Stomach smooth muscle (tissue), 2 donors: Measurements from ENCODE around the gene BST1.

Experiments
- H3K27ac ChIP-seq: one replicate; pipeline ENCODE4 v1.7.0; 2013; ENCODE audit warnings: mild to moderate bottlenecking, low read length, inconsistent platforms
- H3K27me3 ChIP-seq, 2 donors: one replicate each; pipeline ENCODE4 v1.7.0; 2013; ENCODE audit warnings: low read length in 2 of 2; ENCODE audit not compliant: insufficient read depth in 2 of 2, control insufficient read depth in 1 of 2
- H3K36me3 ChIP-seq, 2 donors: one replicate each; pipeline ENCODE4 v1.7.0; 2013; ENCODE audit warnings: low read length in 2 of 2; ENCODE audit not compliant: control insufficient read depth in 2 of 2, insufficient read depth in 2 of 2
- H3K4me1 ChIP-seq: one replicate; pipeline ENCODE4 v1.7.0; 2013; ENCODE audit warnings: low read length; ENCODE audit not compliant: control insufficient read depth, insufficient read depth
- H3K4me3 ChIP-seq, 2 donors: one replicate each; pipeline ENCODE4 v1.7.0; 2013; ENCODE audit warnings: low read length in 2 of 2
- H3K9ac ChIP-seq, 2 donors: one replicate each; pipeline ENCODE4 v1.7.0; 2013; ENCODE audit warnings: low read length in 2 of 2, mild to moderate bottlenecking in 1 of 2
- H3K9me3 ChIP-seq, 2 donors: one replicate each; pipeline ENCODE4 v1.7.0; 2013; ENCODE audit warnings: low read length in 2 of 2; ENCODE audit not compliant: control insufficient read depth in 2 of 2
- donor health status: healthy.
- donor health status: Pancreatic carcinoma.

Gene BST1

GRCh38 chr4:15744016-15744545, 41.2 kb downstream of the BST1 start:
- H3K36me3 ChIP-seq, result no peaks in the 10 kb centered on the region
- no peak overlapping the region for H3K4me3 ChIP-seq
- H3K27ac ChIP-seq, result no peak overlapping the region
- no peaks in the 10 kb centered on the region for H3K27me3 ChIP-seq
- H3K9me3 ChIP-seq, result peaks cover 0 to 4% of the 10 kb centered on the region in 2 donors
- H3K9ac ChIP-seq, result no peak overlapping the region
- no peaks in the 10 kb centered on the region for H3K4me1 ChIP-seq

GRCh38 chr4:15746110-15746509, 43.2 kb downstream of the BST1 start:
- Histone ChIP-seq H3K4me3 (no peak overlapping the region), H3K36me3 (no peaks in the 10 kb centered on the region), H3K27me3 (no peaks in the 10 kb centered on the region), H3K27ac (no peak overlapping the region), H3K9ac (no peak overlapping the region), H3K9me3 (peaks cover 0 to 4% of the 10 kb centered on the region in 2 donors), H3K4me1 (no peaks in the 10 kb centered on the region)

- Histone ChIP-seq H3K27ac (no peak overlapping the region), H3K4me3 (no peak overlapping the region), H3K36me3 (no peaks in the 10 kb centered on the region), H3K9me3 (no peaks in the 10 kb centered on the region), H3K4me1 (no peaks in the 10 kb centered on the region), H3K9ac (no peak overlapping the region), H3K27me3 (no peaks in the 10 kb centered on the region)
These were observed 46.1 kb downstream of the BST1 start for GRCh38 chr4:15749001-15749400.

- Histone ChIP-seq H3K9ac (no peak overlapping the region), H3K36me3 (no peaks in the 10 kb centered on the region), H3K27me3 (no peaks in the 10 kb centered on the region)
These were observed 48.3 kb downstream of the BST1 start for GRCh38 chr4:15751153-15751552.

GRCh38 chr4:15753081-15753480, 50.2 kb downstream of the BST1 start:
- H3K4me1 ChIP-seq, result no peaks in the 10 kb centered on the region
- no peaks in the 10 kb centered on the region for H3K27me3 ChIP-seq
- H3K9ac ChIP-seq, result no peak overlapping the region
- no peak overlapping the region for H3K4me3 ChIP-seq
- no peak overlapping the region for H3K27ac ChIP-seq
- no peaks in the 10 kb centered on the region for H3K36me3 ChIP-seq
- H3K9me3 ChIP-seq, result no peaks in the 10 kb centered on the region

More at GRCh38 chr4:15751153-15751552, 48.3 kb downstream of the BST1 start:
- Histone ChIP-seq H3K9me3 (no peaks in the 10 kb centered on the region), H3K4me1 (no peaks in the 10 kb centered on the region), H3K27ac (no peak overlapping the region), H3K4me3 (no peak overlapping the region)

GRCh38 chr4:15753786-15754185, 50.9 kb downstream of the BST1 start:
- H3K9ac ChIP-seq, result no peak overlapping the region
- no peaks in the 10 kb centered on the region for H3K4me1 ChIP-seq
- H3K36me3 ChIP-seq, result no peaks in the 10 kb centered on the region
- H3K9me3 ChIP-seq, result no peaks in the 10 kb centered on the region
- H3K27ac ChIP-seq, result no peak overlapping the region
- no peak overlapping the region for H3K4me3 ChIP-seq
- no peaks in the 10 kb centered on the region for H3K27me3 ChIP-seq

GRCh38 chr4:15754323-15754722, 51.5 kb downstream of the BST1 start:
- H3K27ac ChIP-seq, result no peak overlapping the region
- no peak overlapping the region for H3K9ac ChIP-seq
- H3K4me1 ChIP-seq, result no peaks in the 10 kb centered on the region
- no peaks in the 10 kb centered on the region for H3K27me3 ChIP-seq
- no peak overlapping the region for H3K4me3 ChIP-seq
- H3K36me3 ChIP-seq, result no peaks in the 10 kb centered on the region
- no peaks in the 10 kb centered on the region for H3K9me3 ChIP-seq

GRCh38 chr4:15755321-15756155, 52.7 kb downstream of the BST1 start:
- Histone ChIP-seq H3K36me3 (no peaks in the 10 kb centered on the region), H3K9me3 (no peaks in the 10 kb centered on the region), H3K9ac (no peak overlapping the region), H3K4me1 (no peaks in the 10 kb centered on the region), H3K4me3 (no peak overlapping the region), H3K27me3 (no peaks in the 10 kb centered on the region), H3K27ac (no peak overlapping the region)

- no peaks in the 10 kb centered on the region for H3K27me3 ChIP-seq
- H3K27ac ChIP-seq, result no peak overlapping the region
- no peak overlapping the region for H3K4me3 ChIP-seq
- H3K9ac ChIP-seq, result no peak overlapping the region
- H3K4me1 ChIP-seq, result no peaks in the 10 kb centered on the region
- no peaks in the 10 kb centered on the region for H3K36me3 ChIP-seq
- no peaks in the 10 kb centered on the region for H3K9me3 ChIP-seq
These were observed 53.5 kb downstream of the BST1 start for GRCh38 chr4:15756361-15756861.

GRCh38 chr4:15757054-15757453, 54.2 kb downstream of the BST1 start:
- no peak overlapping the region for H3K9ac ChIP-seq
- no peaks in the 10 kb centered on the region for H3K27me3 ChIP-seq
- H3K9me3 ChIP-seq, result no peaks in the 10 kb centered on the region
- no peak overlapping the region for H3K4me3 ChIP-seq
- H3K4me1 ChIP-seq, result no peaks in the 10 kb centered on the region
- H3K27ac ChIP-seq, result no peak overlapping the region
- H3K36me3 ChIP-seq, result no peaks in the 10 kb centered on the region

GRCh38 chr4:15758294-15758693, 55.4 kb downstream of the BST1 start:
- no peaks in the 10 kb centered on the region for H3K36me3 ChIP-seq
- no peak overlapping the region for H3K9ac ChIP-seq
- H3K27me3 ChIP-seq, result no peaks in the 10 kb centered on the region
- no peaks in the 10 kb centered on the region for H3K4me1 ChIP-seq
- no peaks in the 10 kb centered on the region for H3K9me3 ChIP-seq
- H3K27ac ChIP-seq, result no peak overlapping the region
- no peak overlapping the region for H3K4me3 ChIP-seq
